GM20000 (cell line): ENCODE results near the gene SYNM.

Experiments
- DNase-seq: peaks from one replicate; pipeline ENCODE4 v3.0.0; 2012; ENCODE audit warnings: low spot score
- TF ChIP-seq, protein P1 (sequence below): IDR thresholded peaks from 2 replicates; pipeline ENCODE4 v1.5.1; 2012; ENCODE audit warnings: mild to moderate bottlenecking, control low read depth; ENCODE audit errors: extremely low read depth, missing control alignments

SYNM gene

DNA sequence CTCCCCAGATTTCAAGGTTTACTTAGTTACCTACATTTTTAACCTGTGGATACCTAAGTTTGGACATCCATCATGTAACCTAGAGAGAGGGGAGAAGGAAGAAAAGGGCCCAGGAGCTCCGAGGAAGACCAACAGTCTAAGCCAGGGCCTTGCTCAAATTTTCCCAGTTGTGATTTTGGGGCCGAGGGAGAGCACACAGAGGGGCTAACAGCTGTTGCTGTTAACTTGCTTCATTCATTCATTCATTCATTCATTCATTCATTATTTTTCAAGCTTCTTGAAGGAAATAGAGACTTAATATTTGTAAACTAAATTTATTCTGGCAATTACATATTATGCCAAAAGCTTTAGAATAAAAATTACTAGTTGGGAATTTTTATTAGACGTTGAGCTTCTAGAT is 22.9 kb downstream of the SYNM start:
- TF ChIP-seq, protein P1, sequence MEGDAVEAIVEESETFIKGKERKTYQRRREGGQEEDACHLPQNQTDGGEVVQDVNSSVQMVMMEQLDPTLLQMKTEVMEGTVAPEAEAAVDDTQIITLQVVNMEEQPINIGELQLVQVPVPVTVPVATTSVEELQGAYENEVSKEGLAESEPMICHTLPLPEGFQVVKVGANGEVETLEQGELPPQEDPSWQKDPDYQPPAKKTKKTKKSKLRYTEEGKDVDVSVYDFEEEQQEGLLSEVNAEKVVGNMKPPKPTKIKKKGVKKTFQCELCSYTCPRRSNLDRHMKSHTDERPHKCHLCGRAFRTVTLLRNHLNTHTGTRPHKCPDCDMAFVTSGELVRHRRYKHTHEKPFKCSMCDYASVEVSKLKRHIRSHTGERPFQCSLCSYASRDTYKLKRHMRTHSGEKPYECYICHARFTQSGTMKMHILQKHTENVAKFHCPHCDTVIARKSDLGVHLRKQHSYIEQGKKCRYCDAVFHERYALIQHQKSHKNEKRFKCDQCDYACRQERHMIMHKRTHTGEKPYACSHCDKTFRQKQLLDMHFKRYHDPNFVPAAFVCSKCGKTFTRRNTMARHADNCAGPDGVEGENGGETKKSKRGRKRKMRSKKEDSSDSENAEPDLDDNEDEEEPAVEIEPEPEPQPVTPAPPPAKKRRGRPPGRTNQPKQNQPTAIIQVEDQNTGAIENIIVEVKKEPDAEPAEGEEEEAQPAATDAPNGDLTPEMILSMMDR, result no peak
- no peak for DNase-seq

DNA sequence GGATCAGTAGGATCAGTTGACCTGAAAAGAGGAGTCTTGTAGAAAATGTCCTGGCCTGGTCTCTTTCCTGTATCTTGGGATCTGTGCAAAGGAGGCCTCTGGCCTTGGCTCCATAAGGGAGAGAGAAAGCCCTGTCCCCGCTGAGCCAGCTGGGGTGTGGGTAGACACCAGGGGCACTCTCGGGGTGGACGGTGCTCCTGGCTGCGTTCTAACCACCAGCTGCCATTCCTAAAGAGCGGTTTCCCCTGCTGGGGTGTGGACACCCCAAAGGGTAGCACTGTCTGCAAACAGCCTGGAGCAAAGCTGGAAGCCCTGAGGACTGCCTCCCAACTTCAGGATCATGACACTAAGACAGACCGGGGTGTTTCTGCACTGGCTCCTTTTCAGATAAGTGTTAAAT is 23.5 kb downstream of the SYNM start:
- TF ChIP-seq, protein P1, result no peak
- no peak for DNase-seq

DNA sequence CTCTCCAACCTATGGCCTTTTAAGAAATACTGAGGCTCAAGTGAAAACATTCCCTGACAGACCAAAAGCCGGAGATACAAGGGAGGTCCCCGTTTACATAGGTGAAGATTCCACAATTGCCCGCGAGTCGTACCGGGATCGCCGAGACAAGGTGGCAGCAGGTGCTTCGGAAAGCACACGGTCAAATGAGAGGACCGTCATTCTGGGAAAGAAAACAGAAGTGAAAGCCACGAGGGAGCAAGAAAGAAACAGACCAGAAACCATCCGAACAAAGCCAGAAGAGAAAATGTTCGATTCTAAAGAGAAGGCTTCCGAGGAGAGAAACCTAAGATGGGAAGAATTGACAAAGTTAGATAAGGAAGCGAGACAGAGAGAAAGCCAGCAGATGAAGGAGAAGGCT is 24.8 kb downstream of the SYNM start:
- TF ChIP-seq, protein P1, result no peak

DNA sequence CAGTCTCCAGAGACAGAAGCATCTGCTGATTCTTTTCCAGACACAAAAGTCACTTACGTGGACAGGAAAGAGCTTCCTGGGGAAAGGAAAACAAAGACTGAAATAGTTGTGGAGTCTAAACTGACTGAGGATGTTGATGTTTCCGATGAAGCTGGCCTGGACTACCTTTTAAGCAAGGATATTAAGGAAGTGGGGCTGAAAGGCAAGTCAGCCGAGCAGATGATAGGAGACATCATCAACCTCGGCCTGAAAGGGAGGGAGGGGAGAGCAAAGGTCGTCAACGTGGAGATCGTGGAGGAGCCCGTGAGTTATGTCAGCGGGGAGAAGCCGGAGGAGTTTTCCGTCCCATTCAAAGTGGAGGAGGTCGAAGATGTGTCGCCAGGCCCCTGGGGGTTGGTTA is 25.4 kb downstream of the SYNM start:
- DNase-seq, result no peak
- TF ChIP-seq, protein P1, result no peak

More for the DNA sequence above, 24.8 kb downstream of the SYNM start:
- no peak for DNase-seq

DNA sequence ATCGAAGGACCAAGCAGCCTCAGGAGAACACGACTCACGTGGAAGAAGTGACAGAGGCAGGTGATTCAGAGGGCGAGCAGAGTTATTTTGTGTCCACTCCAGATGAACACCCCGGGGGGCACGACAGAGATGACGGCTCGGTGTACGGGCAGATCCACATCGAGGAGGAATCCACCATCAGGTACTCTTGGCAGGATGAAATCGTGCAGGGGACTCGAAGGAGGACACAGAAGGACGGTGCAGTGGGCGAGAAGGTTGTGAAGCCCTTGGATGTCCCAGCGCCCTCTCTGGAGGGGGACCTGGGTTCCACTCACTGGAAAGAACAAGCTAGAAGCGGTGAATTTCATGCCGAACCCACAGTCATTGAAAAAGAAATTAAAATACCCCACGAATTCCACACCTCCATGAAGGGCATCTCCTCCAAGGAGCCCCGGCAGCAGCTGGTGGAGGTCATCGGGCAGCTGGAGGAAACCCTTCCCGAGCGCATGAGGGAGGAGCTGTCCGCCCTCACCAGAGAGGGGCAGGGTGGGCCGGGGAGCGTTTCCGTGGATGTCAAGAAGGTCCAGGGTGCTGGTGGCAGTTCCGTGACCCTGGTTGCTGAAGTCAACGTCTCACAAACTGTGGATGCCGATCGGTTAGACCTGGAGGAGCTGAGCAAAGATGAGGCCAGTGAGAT is 26.0 kb downstream of the SYNM start:
- DNase-seq, result no peak
- TF ChIP-seq, protein P1, result no peak

DNA sequence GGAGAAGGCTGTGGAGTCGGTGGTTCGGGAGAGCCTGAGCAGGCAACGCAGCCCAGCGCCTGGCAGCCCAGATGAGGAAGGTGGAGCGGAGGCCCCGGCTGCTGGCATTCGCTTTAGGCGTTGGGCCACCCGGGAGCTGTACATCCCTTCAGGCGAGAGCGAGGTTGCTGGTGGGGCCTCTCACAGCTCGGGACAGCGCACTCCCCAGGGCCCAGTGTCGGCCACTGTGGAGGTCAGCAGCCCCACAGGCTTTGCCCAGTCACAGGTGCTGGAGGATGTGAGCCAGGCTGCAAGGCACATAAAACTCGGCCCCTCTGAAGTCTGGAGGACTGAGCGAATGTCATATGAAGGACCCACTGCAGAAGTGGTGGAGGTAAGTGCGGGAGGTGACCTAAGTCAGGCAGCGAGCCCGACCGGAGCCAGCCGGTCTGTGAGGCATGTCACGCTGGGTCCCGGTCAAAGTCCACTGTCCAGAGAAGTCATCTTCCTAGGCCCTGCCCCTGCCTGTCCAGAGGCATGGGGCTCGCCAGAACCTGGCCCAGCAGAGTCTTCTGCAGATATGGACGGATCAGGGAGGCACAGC is 26.7 kb downstream of the SYNM start:
- TF ChIP-seq, protein P1, result no peak

DNA sequence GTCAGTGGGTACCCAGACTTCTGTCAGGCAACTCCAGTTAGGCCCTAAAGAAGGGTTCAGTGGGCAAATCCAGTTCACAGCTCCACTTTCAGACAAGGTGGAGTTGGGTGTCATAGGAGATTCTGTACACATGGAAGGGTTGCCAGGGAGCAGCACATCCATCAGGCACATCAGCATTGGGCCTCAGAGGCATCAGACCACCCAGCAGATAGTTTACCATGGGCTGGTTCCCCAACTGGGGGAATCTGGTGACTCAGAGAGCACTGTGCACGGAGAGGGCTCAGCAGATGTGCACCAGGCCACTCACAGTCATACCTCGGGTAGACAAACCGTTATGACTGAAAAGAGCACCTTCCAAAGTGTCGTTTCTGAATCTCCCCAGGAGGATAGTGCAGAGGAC is 27.2 kb downstream of the SYNM start:
- TF ChIP-seq, protein P1, result no peak
- DNase-seq, result no peak

More for the DNA sequence above, 26.7 kb downstream of the SYNM start:
- DNase-seq, result no peak
